HTR-8/SVneo (cell line): Measurements from ENCODE around the gene CPNE7.
A peak's percentile ranks its signal among the peaks of the same experiment; 100 is the strongest.

Experiments
- DNase-seq: peaks from one replicate; pipeline ENCODE4 v3.0.0; 2011; ENCODE audit warnings: low spot score, mixed read lengths; ENCODE audit not compliant: insufficient read length
- FAIRE-seq: peaks from 2 replicates; lab custom pipeline; 2011; peaks lifted over from hg19 to GRCh38; lab: Jason Lieb, UNC

CPNE7 gene

GRCh38 chr16:89548344-89549006 is 27.1 kb upstream of the CPNE7 start:
- DNase-seq, result no peak
- FAIRE-seq, result no peak

GRCh38 chr16:89549007-89549700 is 26.4 kb upstream of the CPNE7 start:
- FAIRE-seq (no peak), DNase-seq (no peak)

DNA sequence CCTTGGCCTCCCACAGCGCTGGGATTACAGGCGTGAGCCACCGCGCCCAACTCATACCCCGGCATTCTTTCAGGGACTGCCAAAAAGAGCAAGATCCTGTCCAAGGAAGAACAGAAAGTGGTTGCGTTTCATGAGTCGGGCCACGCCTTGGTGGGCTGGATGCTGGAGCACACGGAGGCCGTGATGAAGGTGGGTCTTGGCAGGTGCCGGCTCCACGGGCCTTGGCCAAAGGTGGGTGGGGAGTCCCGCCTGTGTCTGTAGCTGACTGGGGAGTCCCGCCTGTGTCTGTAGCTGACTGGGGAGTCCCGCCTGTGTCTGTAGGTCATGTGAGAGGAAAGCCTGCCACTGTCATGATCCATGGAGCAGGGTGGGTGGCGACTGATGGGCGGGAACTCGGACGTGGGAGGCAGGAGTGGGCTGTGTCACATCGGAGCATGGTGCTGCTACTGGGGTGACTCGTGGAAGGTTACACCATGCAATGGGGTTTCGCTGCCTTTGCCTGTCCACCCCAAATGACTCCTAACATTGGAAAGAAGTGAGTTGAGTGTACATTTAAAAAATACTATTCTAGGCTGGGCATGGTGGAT is 25.0 kb upstream of the CPNE7 start:
- no peak for DNase-seq
- FAIRE-seq, result no peak

- DNase-seq (no peak), FAIRE-seq (no peak)
These were observed 23.2 kb upstream of the CPNE7 start for GRCh38 chr16:89552329-89552728.

- DNase-seq, result no peak
- FAIRE-seq, result no peak
These were observed 22.6 kb upstream of the CPNE7 start for GRCh38 chr16:89552913-89553312.

DNA sequence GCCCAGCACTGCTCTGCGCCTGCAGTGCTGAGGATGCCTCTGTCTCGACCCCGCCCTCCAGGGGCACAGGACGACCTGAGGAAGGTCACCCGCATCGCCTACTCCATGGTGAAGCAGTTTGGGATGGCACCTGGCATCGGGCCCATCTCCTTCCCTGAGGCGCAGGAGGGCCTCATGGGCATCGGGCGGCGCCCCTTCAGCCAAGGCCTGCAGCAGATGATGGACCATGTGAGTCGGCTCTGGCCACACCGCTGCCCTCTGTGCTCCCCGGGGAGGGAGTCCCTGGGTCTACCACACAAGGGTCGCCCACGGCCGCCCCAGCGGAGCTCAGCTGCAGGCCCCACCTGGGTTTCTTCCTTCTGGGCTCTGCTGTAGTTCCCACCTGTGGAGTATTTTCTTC is 21.8 kb upstream of the CPNE7 start:
- no peak for FAIRE-seq
- DNase-seq, result no peak

GRCh38 chr16:89554343-89554742 is 21.2 kb upstream of the CPNE7 start:
- FAIRE-seq (no peak), DNase-seq (no peak)

DNA sequence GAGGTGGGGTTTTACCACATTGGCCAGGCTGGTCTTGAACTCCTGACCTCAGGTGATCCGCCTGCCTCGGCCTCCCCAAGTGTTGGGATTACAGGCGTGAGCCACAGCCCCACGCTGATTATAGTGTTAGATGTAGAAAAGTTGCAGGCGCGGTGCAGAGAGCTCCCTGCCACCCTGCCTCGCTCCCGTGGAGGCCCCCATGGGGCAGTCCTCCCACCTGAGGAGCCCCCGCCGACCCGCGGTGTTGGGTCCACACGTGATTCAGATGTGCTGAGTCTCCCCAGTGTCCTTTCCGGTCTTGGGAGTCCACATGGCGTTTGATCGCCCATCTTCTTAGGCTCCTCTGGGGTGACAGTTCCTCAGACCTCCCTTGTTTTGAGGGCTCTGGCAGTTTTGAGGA is 20.3 kb upstream of the CPNE7 start:
- FAIRE-seq (no peak), DNase-seq (no peak)

DNA sequence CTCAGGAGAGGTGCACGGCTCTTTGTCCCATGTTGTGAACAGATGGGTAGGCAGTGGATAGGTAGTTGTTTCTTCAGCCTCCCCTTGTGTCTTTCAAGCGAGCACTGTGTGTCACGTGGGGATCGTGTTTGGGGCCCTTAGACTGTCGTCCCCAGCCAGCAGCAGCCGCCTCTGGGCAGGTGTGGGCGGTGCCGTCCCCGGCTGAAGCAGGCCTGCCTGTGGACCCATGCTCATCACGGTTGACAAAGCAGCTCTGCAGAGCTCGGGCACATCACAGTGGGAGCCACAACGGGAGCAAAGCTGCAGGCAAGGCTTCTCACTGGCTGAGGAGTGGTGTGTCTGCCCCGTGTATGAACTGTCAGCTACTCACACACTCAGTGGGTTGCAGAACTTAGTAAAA is 19.8 kb upstream of the CPNE7 start:
- DNase-seq (no peak), FAIRE-seq (no peak)

DNA sequence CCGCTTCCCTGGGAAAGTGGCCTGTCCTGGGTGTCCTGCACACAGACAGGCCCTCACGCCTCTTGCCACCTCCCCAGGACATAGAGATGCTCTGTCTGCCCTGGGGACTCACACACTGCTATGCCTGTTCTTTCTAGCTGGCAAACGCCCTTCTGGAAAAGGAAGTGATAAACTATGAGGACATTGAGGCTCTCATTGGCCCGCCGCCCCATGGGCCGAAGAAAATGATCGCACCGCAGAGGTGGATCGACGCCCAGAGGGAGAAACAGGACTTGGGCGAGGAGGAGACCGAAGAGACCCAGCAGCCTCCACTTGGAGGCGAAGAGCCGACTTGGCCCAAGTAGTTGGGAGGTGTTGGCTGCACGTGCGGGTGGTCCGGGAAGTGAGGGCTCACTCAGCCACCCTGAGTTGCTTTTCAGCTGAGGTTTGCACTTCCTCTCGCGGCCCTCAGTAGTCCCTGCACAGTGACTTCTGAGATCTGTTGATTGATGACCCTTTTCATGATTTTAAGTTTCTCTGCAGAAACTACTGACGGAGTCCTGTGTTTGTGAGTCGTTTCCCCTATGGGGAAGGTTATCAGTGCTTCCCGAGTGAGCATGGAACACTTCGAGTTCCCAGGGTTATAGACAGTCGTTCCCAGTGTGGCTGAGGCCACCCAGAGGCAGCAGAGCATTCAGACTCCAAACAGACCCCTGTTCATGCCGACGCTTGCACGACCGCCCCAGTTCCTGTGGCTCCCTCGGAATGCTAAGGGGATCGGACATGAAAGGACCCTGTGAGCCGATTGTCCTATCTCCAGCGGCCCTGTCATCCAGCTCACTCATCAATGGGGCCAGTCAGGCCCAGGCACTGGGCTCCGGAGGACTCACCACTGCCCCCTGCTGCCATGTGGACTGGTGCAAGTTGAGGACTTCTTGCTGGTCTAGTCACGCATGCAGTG is 18.5 kb upstream of the CPNE7 start:
- DNase-seq (peak; percentile 71), FAIRE-seq (no peak)

DNA sequence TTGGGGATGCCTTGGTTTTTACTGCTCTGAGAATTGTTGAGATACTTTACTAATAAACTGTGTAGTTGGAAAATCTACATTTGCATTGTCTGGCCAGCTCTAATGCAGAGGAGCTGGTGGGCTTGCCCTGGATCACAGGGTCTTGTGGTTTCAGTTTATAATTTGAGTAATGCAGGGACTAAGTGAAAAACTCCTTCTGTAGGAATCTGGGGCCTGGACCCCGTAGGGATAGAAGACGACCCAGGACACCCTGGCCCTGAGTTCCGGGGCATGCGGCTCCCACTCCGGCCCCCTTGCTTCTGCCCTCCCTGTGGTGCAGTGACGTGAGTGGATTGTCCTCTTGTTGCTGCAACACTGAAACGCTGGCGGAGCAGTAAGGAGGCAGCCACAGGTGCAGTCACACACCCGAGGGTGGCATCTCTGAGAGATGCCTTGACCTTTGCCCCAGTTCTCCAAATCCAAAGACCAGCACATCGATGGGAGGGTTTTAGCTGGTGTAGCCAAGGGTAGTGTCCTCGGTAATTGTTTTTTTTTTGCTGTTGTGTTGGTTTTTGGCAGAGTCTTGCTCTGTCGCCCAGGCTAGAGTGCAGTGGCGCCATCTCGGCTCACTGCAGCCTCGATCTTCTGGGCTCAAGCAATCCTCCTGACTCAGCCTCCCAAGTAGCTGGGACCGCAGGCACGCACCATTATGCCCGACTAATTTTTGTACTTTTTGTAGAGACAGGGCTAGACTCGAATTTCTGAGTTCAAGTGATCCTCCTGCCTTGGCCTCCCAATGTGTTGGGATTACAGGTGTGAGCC is 17.7 kb upstream of the CPNE7 start:
- FAIRE-seq (no peak), DNase-seq (no peak)

DNA sequence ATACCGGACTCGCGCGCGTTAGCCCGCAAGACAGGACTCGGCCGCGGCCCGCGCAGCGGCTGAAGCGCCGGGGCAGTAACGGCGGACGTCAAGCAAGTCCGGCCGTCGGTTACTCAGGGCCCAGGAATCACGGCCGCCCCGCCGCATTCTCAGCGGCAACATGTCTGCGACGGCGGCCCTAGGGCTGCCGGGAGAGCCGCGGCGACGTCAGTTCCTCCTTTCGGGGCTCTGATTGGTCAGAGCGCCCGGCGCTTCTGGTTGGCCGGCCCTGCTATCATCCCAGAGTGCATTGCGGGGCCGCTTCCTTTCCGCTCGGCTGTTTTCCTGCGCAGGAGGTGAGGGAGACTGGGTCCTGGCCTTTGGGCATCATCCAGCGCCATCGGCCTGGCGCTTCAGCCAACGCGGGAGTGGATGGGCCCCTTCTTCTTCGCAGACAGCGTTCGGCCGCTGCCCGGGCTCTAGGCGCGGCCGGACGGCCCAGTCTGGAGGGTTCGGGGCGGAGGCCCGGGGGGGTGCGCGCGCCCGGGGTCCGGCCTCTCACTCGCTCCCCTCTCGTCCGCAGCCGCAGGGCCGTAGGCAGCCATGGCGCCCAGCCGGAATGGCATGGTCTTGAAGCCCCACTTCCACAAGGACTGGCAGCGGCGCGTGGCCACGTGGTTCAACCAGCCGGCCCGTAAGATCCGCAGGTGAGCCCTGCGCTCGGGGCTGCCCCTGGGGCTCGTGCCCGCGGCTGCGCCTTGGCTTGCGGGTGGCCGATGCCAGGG is 15.0 kb upstream of the CPNE7 start, which contains the start of gene RPL13:
RPL13 (plus strand) TSS at position 305 of the 764 bp plus-strand sequence; CDS start at position 583, 278 bp downstream.
- no peak for FAIRE-seq

GRCh38 chr16:89561142-89561883 is 14.2 kb upstream of the CPNE7 start:
- no peak for DNase-seq
- no peak for FAIRE-seq

More for the DNA sequence above, 15.0 kb upstream of the CPNE7 start, which contains the start of gene RPL13:
- peak; percentile 96 for DNase-seq

GRCh38 chr16:89561884-89562599 is 13.5 kb upstream of the CPNE7 start:
- DNase-seq, result no peak
- no peak for FAIRE-seq

GRCh38 chr16:89562939-89563338 is 12.6 kb upstream of the CPNE7 start:
- no peak for FAIRE-seq
- DNase-seq, result no peak

- FAIRE-seq (no peak), DNase-seq (no peak)
These were observed 11.7 kb upstream of the CPNE7 start for GRCh38 chr16:89563639-89564392.
